AML-193 (cell line): Measurements from ENCODE around the gene GPR84.

Experiments used
- DNase-seq, 2 experiments: peaks; one replicate each; lab custom pipeline; 2025; lab: John Stamatoyannopoulos, UW

Gene GPR84

GRCh38 chr12:54364413-54364812 is at the start of gene GPR84:
Gene GPR84, minus strand, starts transcription at chr12:54364486. Its CDS starts 635 bp downstream, at chr12:54363851.
- DNase-seq = peak; percentile 90 to 95

DNA sequence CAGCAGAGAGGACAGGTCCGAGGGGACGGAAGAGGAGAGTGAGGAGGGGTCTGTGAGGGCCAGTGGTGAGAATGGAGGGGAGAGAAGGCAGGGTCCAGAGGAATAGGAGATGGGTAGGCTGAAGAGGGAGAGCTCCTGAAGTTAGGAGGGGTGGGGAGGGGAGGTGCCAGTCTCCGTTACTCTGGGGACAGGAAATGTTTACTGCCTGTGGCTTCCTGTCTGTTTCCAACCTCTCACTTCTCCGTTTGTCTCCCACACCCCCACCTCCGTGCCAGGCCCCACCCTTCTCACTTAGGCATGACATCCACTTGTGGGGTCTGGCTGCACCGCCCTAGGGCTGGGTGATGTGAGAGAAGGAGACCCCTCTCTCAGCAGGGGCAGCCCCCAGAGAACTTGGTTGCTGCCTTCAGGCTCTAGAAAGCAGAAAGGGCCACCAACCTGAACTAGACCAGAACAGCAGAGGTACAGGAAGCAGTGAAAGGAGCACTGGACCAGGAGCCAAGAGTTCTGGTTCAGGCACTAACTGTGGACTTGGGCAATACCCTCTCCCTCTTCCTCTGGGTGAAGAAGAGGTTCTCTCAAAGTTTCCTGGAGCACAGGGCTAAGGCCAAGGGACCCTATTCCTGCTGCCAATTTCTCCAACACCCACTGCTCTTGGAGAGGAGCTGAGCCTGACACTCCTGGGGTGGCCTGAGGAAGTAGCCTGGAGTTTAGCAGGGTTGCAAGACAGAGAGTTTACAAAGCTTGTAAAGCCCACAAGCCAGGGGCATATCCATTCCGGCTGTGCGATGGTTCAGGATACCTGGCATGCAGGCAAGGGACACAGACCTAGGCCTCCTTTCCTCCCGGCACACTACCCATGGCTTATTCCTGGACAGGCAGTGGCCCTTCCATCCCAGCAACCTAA is 49.3 kb upstream of the GPR84 start:
- DNase-seq = peak; percentile 86 to 90

DNA sequence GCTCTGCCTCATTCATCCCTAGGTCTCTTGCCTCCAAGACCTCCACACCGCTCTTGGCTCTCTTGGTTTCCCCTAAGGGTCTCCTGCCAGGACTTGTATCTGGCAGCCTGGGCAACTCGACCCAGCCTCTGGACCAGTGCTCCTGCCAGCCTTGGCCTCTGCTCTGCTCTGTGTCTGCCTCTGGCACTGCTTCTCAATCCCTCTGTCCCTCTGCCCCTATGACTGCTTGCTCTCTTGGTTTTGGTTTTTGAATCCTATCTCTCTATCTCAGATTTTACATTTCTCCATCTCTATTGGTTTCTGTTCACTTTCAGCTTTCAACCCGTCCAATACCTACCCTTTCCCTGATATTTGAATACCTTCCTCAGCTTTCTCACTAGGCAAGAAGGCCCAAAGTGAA is 48.5 kb upstream of the GPR84 start:
- DNase-seq = no peak

GRCh38 chr12:54412348-54412747 is 48.1 kb upstream of the GPR84 start:
- no peak for DNase-seq

- peak; percentile 53 to 67 for DNase-seq
Observed at GRCh38 chr12:54411391-54412241, 47.3 kb upstream of the GPR84 start.

GRCh38 chr12:54409267-54409666 is 45.0 kb upstream of the GPR84 start:
- DNase-seq = no peak

DNA sequence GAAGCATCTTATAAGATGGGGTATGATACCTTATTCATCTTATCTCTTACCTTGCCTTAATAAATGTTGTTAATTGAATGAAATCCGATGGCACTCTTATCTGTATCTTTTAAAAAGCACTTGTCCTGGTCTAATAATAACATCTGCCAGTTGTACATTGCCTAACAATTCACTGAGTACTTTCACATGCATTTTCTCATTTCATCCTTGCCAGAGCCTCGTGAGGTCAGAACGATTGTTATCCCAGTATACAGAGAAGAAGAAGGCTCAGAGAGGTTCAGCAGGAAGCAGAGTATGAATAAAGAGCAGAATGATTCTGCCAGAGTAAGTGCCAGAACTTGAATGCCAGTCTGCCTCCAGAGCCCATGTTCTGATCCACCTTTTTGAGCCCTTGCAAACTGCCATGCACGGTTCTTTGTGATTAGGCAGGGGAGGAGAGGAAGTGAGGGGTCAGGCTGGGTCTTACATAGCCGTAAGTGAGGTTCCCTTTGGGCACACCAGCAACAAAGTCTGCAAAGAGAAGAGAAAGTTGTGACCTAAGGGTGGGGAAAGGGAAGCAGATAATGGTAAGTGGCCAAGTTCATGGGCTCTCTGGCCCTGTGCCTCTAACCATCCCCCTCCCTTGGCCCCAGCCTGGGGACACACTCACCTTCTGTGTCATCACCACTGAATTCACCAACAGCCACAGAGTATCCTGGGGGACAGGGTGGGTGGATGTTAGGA is 43.1 kb upstream of the GPR84 start:
- no peak for DNase-seq

GRCh38 chr12:54405573-54405972 is 41.3 kb upstream of the GPR84 start:
- DNase-seq = no peak

DNA sequence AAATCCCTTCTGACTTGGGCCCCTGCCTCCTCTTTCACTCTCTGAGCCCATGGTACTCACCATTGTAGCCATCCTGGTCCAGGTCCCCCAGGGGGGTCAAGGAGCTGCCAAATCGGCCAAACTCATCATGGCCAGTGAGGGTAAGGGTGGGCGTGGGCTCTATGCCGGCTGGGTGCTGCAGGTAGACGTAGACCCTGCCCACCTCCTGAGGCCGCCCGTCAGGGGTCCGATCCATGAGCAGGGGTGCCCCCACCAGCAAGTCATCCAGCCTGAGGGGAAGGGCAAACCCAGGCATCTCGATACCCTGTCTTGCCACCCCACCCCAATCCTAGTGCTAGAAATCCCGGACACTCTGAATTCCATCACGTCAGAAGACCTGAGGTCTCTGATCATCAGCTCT is 40.8 kb upstream of the GPR84 start:
- no peak for DNase-seq

GRCh38 chr12:54404061-54405004 is 40.0 kb upstream of the GPR84 start:
- peak; percentile 45 to 52 for DNase-seq

GRCh38 chr12:54401119-54401518 is 36.8 kb upstream of the GPR84 start:
- no peak for DNase-seq

GRCh38 chr12:54398995-54399793 is 34.9 kb upstream of the GPR84 start:
- DNase-seq = peak; percentile 73 to 87

DNA sequence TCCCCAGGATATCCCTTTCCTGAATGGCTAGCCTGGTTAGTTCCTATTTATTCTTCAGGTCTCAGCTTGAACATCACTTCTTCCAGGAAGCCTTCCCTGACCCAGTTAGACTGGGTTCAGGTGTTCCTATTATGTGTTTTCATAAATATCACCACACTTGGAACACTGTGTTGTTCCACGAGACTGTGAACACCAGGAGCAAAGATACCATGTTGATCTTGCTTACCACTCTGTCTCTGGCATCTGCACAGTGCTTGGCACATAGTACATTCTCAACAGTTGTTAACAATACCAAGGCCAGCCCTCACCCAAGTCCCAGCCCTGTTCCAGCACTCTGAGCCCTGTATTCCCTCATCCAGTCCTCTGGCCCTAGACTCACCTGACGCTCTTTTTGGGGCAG is 33.9 kb upstream of the GPR84 start:
- DNase-seq = no peak

DNA sequence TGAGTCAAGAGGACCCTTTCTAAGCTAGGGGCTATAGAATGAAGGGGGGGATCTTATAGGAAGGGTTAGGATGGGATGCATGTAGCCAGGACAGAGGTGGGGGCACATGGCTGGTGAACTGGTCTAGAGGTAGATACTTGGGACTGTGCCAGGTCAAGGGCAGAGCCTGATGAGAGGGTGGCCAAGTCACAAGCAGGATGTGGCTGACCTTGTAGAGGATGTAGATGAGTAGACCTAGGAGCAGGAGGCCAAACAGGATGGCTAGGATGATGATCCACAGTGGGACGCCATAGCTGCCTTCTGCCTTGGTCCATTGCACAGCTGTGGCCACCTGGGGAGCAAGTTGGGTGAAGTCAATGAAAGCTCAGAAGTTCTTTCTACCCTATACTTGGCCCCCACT is 32.9 kb upstream of the GPR84 start:
- no peak for DNase-seq

DNA sequence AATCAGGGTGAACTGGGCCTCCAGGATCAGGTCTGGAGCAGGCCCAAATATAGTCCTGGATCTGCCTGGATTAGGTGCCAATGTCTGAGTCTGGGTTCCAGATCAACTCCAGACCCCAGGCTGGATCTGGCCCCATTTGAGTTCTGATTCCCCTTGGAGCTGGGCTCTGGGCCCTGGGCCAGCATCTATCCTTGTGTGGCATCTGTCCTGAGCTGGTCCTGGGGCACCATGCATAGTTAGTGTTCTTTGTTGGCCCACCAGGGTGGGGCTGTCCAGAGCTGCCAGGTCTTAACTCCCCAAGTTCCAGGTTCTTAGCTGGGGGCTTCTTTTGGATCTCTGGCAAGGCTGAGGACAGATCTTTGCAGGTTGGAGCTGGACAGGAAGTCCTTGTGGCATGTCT is 31.3 kb upstream of the GPR84 start:
- DNase-seq = no peak

DNA sequence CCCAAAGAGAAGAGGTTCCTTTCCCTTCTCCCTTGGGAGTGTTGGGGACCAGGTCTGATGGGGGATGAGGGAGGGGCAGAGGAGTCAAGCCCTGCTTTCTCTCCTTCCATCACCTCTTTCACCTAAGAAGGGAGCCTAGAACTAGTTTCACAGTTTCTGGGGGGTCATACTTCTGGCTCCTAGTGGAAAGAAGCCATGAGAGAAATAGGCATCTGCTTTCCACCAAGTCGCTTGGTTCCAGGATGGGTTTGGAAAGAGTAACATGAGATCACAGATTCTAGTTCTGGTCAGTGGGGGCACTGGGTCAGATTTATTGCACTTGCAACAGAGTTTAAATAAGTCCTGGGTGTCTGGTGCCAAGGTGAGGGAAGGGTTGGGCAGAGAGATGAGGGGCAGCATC is 30.7 kb upstream of the GPR84 start:
- no peak for DNase-seq

DNA sequence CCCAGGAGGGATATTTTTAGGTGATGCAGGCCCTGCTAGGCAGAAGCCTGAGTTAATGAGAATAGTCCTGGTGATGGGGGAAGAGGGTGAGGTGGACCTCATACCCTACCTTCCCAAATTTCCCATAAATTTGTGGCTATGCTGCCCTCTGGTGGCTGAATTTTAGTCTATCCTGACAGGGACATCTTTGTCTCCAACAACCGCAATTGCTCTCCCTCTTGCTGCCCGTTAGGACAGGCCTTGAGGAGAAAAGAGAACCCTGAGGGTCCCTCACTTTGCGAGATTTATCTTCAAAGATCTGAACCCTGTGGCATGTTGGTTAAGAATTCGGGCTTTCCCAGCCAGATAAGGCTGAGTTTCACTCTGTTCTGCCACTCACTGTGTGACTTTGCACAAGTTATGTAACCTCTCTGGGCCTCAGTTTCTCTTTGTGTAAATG is 30.0 kb upstream of the GPR84 start:
- DNase-seq = peak; percentile 34 to 51

GRCh38 chr12:54393743-54394142 is 29.5 kb upstream of the GPR84 start:
- DNase-seq = no peak

GRCh38 chr12:54393207-54393609 is 28.9 kb upstream of the GPR84 start:
- DNase-seq = no peak
